ENCODE results near the gene USH1G.
A peak's percentile ranks its signal among the peaks of the same experiment; 100 is the strongest.

USH1G gene

DNA sequence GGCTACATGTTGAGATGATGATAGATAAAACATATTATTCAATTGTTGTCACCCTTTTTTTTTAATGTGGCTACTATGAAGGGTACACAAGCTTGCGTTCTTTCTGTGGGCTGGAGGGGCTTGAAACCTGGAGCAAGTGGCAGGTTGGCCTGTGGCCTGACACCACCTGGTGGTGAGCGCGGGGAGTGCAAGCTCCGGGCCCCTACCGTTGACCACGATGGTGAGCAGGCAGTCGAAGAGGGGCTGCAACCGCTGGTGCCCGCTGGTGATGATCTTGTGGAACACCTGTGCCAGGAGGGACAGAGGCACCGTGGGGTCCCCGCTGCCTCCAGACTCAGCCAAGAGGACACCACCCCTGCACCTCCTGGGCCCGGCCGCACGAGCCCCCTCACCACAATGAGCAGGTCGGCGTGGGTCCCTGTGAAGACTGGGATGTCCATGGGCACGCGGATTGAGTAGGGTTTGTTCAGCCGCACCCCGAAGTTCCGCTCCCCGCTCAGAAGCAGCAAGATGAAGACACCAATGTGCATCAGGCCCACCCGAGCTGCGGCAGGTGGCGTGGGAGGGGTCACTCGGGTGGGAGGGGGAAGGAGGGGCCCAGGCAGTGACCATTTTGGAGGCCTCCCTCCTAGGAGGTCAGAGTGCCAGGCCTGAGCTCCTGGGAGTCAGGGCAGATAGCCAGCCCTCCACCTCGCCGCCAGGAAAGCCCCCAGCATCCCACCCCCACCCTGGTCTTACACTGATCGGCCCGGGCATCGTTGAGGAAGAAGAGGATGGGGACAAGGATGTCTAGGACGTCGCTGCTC, 35.1 kb upstream of the USH1G start:
- Histone ChIP-seq H4K91ac (ENCODE audit: low read length) (no peak overlapping the region), H2BK12ac (ENCODE audit: low read length in 2 of 2) (no peak overlapping the region), H3K14ac (ENCODE audit: low read length in 2 of 2) (no peak overlapping the region), H3K27me3 (ENCODE audit: control insufficient read depth in 1 of 2, insufficient read depth in 1 of 2, low read length in 2 of 2) (peaks cover 12 to 61% of the 10 kb centered on the region in 2 experiments), H3K4me1 (ENCODE audit: control insufficient read depth, insufficient read depth, low read depth, low read length) (peaks cover 11% of the 10 kb centered on the region), H3K4me3 (ENCODE audit: insufficient read depth in 1 of 2, low read depth in 1 of 2, low read length in 2 of 2) (no peak overlapping the region), H2AFZ (ENCODE audit: low read depth, low read length) (no peak overlapping the region), H2AK5ac (ENCODE audit: low read length, severe bottlenecking) (no peak overlapping the region), H3K79me1 (replicated peaks; ENCODE audit: low read length, poor library complexity, severe bottlenecking) (no peaks in the 10 kb centered on the region), H4K8ac (ENCODE audit: low read length) (no peak overlapping the region), H3K9me3 (ENCODE audit: control insufficient read depth, low read length) (no peaks in the 10 kb centered on the region), H3K4ac (ENCODE audit: low read depth in 1 of 2, low read length in 2 of 2) (no peak overlapping the region), H3K27ac (ENCODE audit: low read length, poor library complexity, severe bottlenecking) (no peak overlapping the region), H3K36me3 (ENCODE audit: control insufficient read depth in 1 of 2, insufficient read depth in 2 of 2, low read depth in 1 of 2, low read length in 2 of 2) (no peaks in the 10 kb centered on the region), H3K9ac (ENCODE audit: low read length) (no peak overlapping the region), H3K4me2 (ENCODE audit: low read length, poor library complexity, severe bottlenecking) (no peak overlapping the region), H2BK5ac (ENCODE audit: low read depth, low read length, poor library complexity, severe bottlenecking) (no peak overlapping the region), H2BK120ac (ENCODE audit: low read depth, low read length) (no peak overlapping the region), H3K18ac (ENCODE audit: low read depth in 1 of 2, low read length in 2 of 2) (no peak overlapping the region), H3K23ac (ENCODE audit: low read length in 2 of 2) (no peak overlapping the region), H2BK15ac (ENCODE audit: low read depth, poor library complexity, severe bottlenecking) (no peak overlapping the region)
- WGBS, result 45% methylated on average over 26 of the region's 33 CpGs
- DNase-seq, result peak; percentile 56

DNA sequence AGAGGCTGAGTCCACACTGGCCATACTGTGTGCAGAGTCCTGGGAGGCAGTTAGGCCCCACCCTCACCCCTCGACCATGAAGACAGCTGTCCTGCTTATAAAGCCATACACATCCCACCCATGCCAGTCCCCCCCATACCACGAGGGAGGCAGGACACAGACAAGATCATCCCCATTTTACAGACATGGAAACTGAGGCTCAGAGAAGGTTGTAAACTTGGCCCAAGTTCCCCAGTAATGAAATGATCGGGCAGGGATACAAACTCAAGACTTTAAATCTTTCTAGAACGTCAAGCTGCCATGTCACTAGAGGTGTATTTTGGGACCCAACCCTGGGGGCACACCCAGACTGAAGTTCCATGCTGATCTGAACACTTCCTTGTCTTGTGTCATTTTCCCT, 33.0 kb upstream of the USH1G start:
- Histone ChIP-seq H2AFZ (ENCODE audit: low read depth, low read length) (no peak overlapping the region), H2BK5ac (ENCODE audit: low read depth, low read length, poor library complexity, severe bottlenecking) (no peak overlapping the region), H3K27ac (ENCODE audit: low read length, poor library complexity, severe bottlenecking) (no peak overlapping the region), H3K4me1 (ENCODE audit: control insufficient read depth, insufficient read depth, low read depth, low read length) (peaks cover 8% of the 10 kb centered on the region), H3K79me1 (replicated peaks; ENCODE audit: low read length, poor library complexity, severe bottlenecking) (no peaks in the 10 kb centered on the region), H3K23ac (ENCODE audit: low read length in 2 of 2) (no peak overlapping the region), H2BK15ac (ENCODE audit: low read depth, poor library complexity, severe bottlenecking) (no peak overlapping the region), H3K36me3 (ENCODE audit: control insufficient read depth in 1 of 2, insufficient read depth in 2 of 2, low read depth in 1 of 2, low read length in 2 of 2) (no peaks in the 10 kb centered on the region), H3K4me3 (ENCODE audit: insufficient read depth in 1 of 2, low read depth in 1 of 2, low read length in 2 of 2) (no peak overlapping the region), H4K8ac (ENCODE audit: low read length) (no peak overlapping the region), H3K14ac (ENCODE audit: low read length in 2 of 2) (no peak overlapping the region), H3K4ac (ENCODE audit: low read depth in 1 of 2, low read length in 2 of 2) (no peak overlapping the region), H3K4me2 (ENCODE audit: low read length, poor library complexity, severe bottlenecking) (no peak overlapping the region), H3K27me3 (ENCODE audit: control insufficient read depth in 1 of 2, insufficient read depth in 1 of 2, low read length in 2 of 2) (peaks cover 23 to 80% of the 10 kb centered on the region in 2 experiments), H2BK12ac (ENCODE audit: low read length in 2 of 2) (no peak overlapping the region), H2BK120ac (ENCODE audit: low read depth, low read length) (no peak overlapping the region), H3K9ac (ENCODE audit: low read length) (no peak overlapping the region), H2AK5ac (ENCODE audit: low read length, severe bottlenecking) (no peak overlapping the region), H3K18ac (ENCODE audit: low read depth in 1 of 2, low read length in 2 of 2) (no peak overlapping the region), H4K91ac (ENCODE audit: low read length) (no peak overlapping the region), H3K9me3 (ENCODE audit: control insufficient read depth, low read length) (no peaks in the 10 kb centered on the region)
- WGBS, result 62% methylated on average over 4 of the region's 4 CpGs
- no peak for DNase-seq

DNA sequence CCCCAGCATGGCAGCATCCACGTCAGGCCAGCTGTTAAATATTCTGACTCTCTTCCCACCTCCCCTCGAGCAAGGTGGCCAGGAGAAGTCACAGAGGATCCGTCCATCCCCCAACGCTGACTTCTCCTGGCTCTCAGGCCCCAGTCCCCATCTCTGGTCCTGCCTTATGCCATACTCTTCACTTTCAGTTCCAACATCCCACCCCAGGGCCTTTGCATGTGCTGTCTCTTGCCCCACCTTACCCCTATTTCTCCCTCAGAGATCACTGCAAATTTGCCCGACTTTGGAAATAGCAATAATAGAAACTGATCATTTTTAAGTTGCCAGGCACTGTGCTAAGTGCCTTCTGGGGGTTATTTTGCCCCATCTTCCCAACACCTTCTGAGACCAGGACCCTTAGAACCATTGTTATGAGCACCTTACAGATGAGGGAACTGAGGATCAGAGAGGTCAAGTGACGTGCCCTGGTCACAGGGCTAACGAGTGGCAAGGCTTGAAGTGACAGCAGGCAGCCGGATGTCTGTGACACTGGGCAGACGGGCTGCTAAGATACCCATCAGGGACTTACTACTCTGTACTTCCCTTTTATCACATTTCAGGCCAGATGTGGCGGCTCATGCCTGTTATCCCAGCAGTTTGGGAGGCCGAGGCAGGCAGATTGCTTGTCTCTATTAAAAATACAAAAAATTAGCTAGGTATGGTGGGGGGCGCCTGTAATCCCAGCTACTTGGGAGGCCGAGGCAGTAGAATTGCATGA, 31.8 kb upstream of the USH1G start:
- Histone ChIP-seq H2BK5ac (ENCODE audit: low read depth, low read length, poor library complexity, severe bottlenecking) (no peak overlapping the region), H3K14ac (ENCODE audit: low read length in 2 of 2) (no peak overlapping the region), H2AK5ac (ENCODE audit: low read length, severe bottlenecking) (no peak overlapping the region), H3K9ac (ENCODE audit: low read length) (no peak overlapping the region), H3K4me2 (ENCODE audit: low read length, poor library complexity, severe bottlenecking) (no peak overlapping the region), H3K27me3 (ENCODE audit: control insufficient read depth in 1 of 2, insufficient read depth in 1 of 2, low read length in 2 of 2) (peaks cover 35 to 81% of the 10 kb centered on the region in 2 experiments), H3K36me3 (ENCODE audit: control insufficient read depth in 1 of 2, insufficient read depth in 2 of 2, low read depth in 1 of 2, low read length in 2 of 2) (no peaks in the 10 kb centered on the region), H2AFZ (ENCODE audit: low read depth, low read length) (no peak overlapping the region), H3K27ac (ENCODE audit: low read length, poor library complexity, severe bottlenecking) (no peak overlapping the region), H3K18ac (ENCODE audit: low read depth in 1 of 2, low read length in 2 of 2) (no peak overlapping the region), H3K23ac (ENCODE audit: low read length in 2 of 2) (no peak overlapping the region), H3K4ac (ENCODE audit: low read depth in 1 of 2, low read length in 2 of 2) (no peak overlapping the region), H3K79me1 (replicated peaks; ENCODE audit: low read length, poor library complexity, severe bottlenecking) (no peaks in the 10 kb centered on the region), H4K91ac (ENCODE audit: low read length) (no peak overlapping the region), H3K4me1 (ENCODE audit: control insufficient read depth, insufficient read depth, low read depth, low read length) (peaks cover 5% of the 10 kb centered on the region), H2BK15ac (ENCODE audit: low read depth, poor library complexity, severe bottlenecking) (no peak overlapping the region), H3K4me3 (ENCODE audit: insufficient read depth in 1 of 2, low read depth in 1 of 2, low read length in 2 of 2) (no peak overlapping the region), H2BK12ac (ENCODE audit: low read length in 2 of 2) (no peak overlapping the region), H3K9me3 (ENCODE audit: control insufficient read depth, low read length) (no peaks in the 10 kb centered on the region), H2BK120ac (ENCODE audit: low read depth, low read length) (no peak overlapping the region), H4K8ac (ENCODE audit: low read length) (no peak overlapping the region)
- WGBS, result 63% methylated on average over 13 of the region's 13 CpGs
- DNase-seq, result no peak

DNA sequence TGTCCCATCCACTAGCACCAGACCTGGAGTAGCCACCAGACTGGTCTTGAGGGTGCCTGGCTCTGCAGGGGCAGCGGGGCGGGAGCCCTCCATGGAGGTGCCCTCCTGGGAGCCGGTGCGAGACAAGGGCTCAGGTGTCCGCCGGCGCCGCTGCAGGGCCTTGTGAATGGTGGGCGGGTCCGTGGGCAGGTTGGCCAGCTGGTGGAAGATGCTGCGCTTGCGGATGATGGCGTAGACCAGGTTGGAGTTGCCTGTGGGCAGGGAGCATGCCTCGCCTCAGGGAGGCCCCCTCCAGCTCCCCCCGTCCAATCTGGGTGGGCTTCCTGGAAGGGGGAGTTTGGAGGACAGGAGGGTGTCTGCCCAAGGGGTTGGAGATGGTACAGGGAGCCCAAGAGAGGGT, 31.1 kb upstream of the USH1G start:
- peaks cover 42 to 81% of the 10 kb centered on the region in 2 experiments for H3K27me3 ChIP-seq (ENCODE audit: control insufficient read depth in 1 of 2, insufficient read depth in 1 of 2, low read length in 2 of 2)
- no peak overlapping the region for H4K8ac ChIP-seq (ENCODE audit: low read length)
- H3K4me2 ChIP-seq (ENCODE audit: low read length, poor library complexity, severe bottlenecking), result no peak overlapping the region
- peaks cover 5% of the 10 kb centered on the region for H3K4me1 ChIP-seq (ENCODE audit: control insufficient read depth, insufficient read depth, low read depth, low read length)
- no peak overlapping the region for H3K18ac ChIP-seq (ENCODE audit: low read depth in 1 of 2, low read length in 2 of 2)
- no peak overlapping the region for H2BK120ac ChIP-seq (ENCODE audit: low read depth, low read length)
- no peak overlapping the region for H3K27ac ChIP-seq (ENCODE audit: low read length, poor library complexity, severe bottlenecking)
- no peak overlapping the region for H3K4ac ChIP-seq (ENCODE audit: low read depth in 1 of 2, low read length in 2 of 2)
- no peak overlapping the region for H2AFZ ChIP-seq (ENCODE audit: low read depth, low read length)
- H2BK15ac ChIP-seq (ENCODE audit: low read depth, poor library complexity, severe bottlenecking), result no peak overlapping the region
- no peaks in the 10 kb centered on the region for H3K79me1 ChIP-seq (replicated peaks; ENCODE audit: low read length, poor library complexity, severe bottlenecking)
- no peak overlapping the region for H3K23ac ChIP-seq (ENCODE audit: low read length in 2 of 2)
- no peak overlapping the region for H2AK5ac ChIP-seq (ENCODE audit: low read length, severe bottlenecking)
- no peak overlapping the region for H3K9ac ChIP-seq (ENCODE audit: low read length)
- H3K14ac ChIP-seq (ENCODE audit: low read length in 2 of 2), result no peak overlapping the region
- no peak overlapping the region for H3K4me3 ChIP-seq (ENCODE audit: insufficient read depth in 1 of 2, low read depth in 1 of 2, low read length in 2 of 2)
- H4K91ac ChIP-seq (ENCODE audit: low read length), result no peak overlapping the region
- no peaks in the 10 kb centered on the region for H3K36me3 ChIP-seq (ENCODE audit: control insufficient read depth in 1 of 2, insufficient read depth in 2 of 2, low read depth in 1 of 2, low read length in 2 of 2)
- H2BK5ac ChIP-seq (ENCODE audit: low read depth, low read length, poor library complexity, severe bottlenecking), result no peak overlapping the region
- H2BK12ac ChIP-seq (ENCODE audit: low read length in 2 of 2), result no peak overlapping the region
- WGBS, result 86% methylated on average over 15 of the region's 15 CpGs
- DNase-seq, result no peak
- no peaks in the 10 kb centered on the region for H3K9me3 ChIP-seq (ENCODE audit: control insufficient read depth, low read length)

All from mesenchymal stem cell (in vitro differentiated cells and primary cell).